CD4-positive, alpha-beta T cell (primary cell): Measurements from ENCODE around the gene MAPKAP1. TPM values are rescaled to one million over a fixed set of nuclear protein-coding genes. Genes with fewer than 3 reads are reported as not detected.

Source experiments
- ATAC-seq: fragments of 200-7000 bp; cut with Tn5 transposase; one replicate; pipeline ENCODE4 v1.10.0; 2022; ENCODE audit warnings: mild to moderate bottlenecking; ENCODE audit not compliant: poor library complexity
- CTCF ChIA-PET: fragments of 350-600 bp; sonication (Branson Sonifier 250); formaldehyde crosslinking; loops from one replicate; lab custom pipeline; 2021; ENCODE audit warnings: antibody characterized with exemption, inconsistent platforms; lab: Charles Lee
- POLR2A ChIA-PET: fragments of 350-600 bp; sonication (Branson Sonifier 250); formaldehyde crosslinking; loops from one replicate; lab custom pipeline; 2021; ENCODE audit warnings: antibody characterized with exemption, inconsistent platforms; lab: Charles Lee
- DNase-seq, 14 experiments: peaks; one replicate each; pipeline ENCODE4 v3.0.0-alpha.2; 2013 to 2020; ENCODE audit warnings: mixed read lengths in 2 of 14
- H3K27ac ChIP-seq, 2 donors: one replicate each; pipeline versions ENCODE4 v1.5.1 to v1.7.0; 2013; ENCODE audit warnings: low read length in 2 of 2, low read depth in 1 of 2, mild to moderate bottlenecking in 1 of 2
- H3K27me3 ChIP-seq, 2 experiments: 1 replicate in 1 of 2; 2 replicates in 1 of 2; pipeline versions ENCODE4 v1.6.1 to v1.7.0; 2013; ENCODE audit warnings: low read length in 2 of 2, control low read depth in 1 of 2, mild to moderate bottlenecking in 1 of 2, moderate library complexity in 1 of 2; ENCODE audit not compliant: insufficient read depth in 2 of 2, control insufficient read depth in 1 of 2
- H3K36me3 ChIP-seq: one replicate; pipeline ENCODE4 v1.6.1; 2013; ENCODE audit warnings: low read length, control low read depth; ENCODE audit not compliant: insufficient read depth
- H3K4me1 ChIP-seq: one replicate; pipeline ENCODE4 v1.6.1; 2013; ENCODE audit warnings: low read length, control low read depth; ENCODE audit not compliant: insufficient read depth
- H3K4me3 ChIP-seq: one replicate; pipeline ENCODE4 v1.5.1; 2013; ENCODE audit warnings: mild to moderate bottlenecking, low read length, moderate library complexity
- H3K9me3 ChIP-seq, 2 experiments: 1 replicate in 1 of 2; 2 replicates in 1 of 2; pipeline versions ENCODE4 v1.6.1 to v1.7.0; 2013; ENCODE audit warnings: low read length in 2 of 2, mild to moderate bottlenecking in 2 of 2, control low read depth in 1 of 2, moderate library complexity in 1 of 2; ENCODE audit not compliant: control insufficient read depth in 1 of 2, insufficient read depth in 1 of 2
- H3K27ac Mint-ChIP-seq: one replicate; pipeline ENCODE4 v1.8.0; 2020; ENCODE audit warnings: mixed read lengths
- H3K27me3 Mint-ChIP-seq: one replicate; pipeline ENCODE4 v1.8.0; 2021; ENCODE audit warnings: mixed read lengths
- H3K36me3 Mint-ChIP-seq: one replicate; pipeline ENCODE4 v1.8.0; 2021; ENCODE audit warnings: low read depth, mixed read lengths
- H3K4me1 Mint-ChIP-seq: one replicate; pipeline ENCODE4 v1.8.0; 2021; ENCODE audit warnings: low read depth, mixed read lengths
- H3K4me3 Mint-ChIP-seq: one replicate; pipeline ENCODE4 v1.8.0; 2020; ENCODE audit warnings: mild to moderate bottlenecking, mixed read lengths
- H3K9me3 Mint-ChIP-seq: one replicate; pipeline ENCODE4 v1.8.0; 2020; ENCODE audit warnings: mixed read lengths
- intact Hi-C, 2 experiments: fragments of 100-400 bp; cut with DNase I in 1 of 2; cut with micrococcal nuclease in 1 of 2; formaldehyde crosslinking; loops; one replicate each; pipeline versions ENCODE4 v1.15.1 to v1.9.0; 2023 to 2025; cut with DNase I, micrococcal nuclease
- total RNA-seq, 174 experiments: library from RNA in 2 of 174; stranded (reverse) in 2 of 174; gene quantifications; one replicate each; pipeline ENCODE4 v1.2.3 and lab custom pipeline; 2021 to 2026
- TF ChIP-seq, protein P1 (sequence below): fragments of 200-600 bp; IDR thresholded peaks from one replicate; pipeline ENCODE4 v1.8.0; 2022; ENCODE audit warnings: antibody characterized with exemption, mild to moderate bottlenecking

The MAPKAP1 gene
- total RNA-seq, 2 experiments from 2014 or later = 40.3 to 44.9 TPM

GRCh38 chr9:125655066-125655633 is 51.9 kb downstream of the MAPKAP1 start:
- peaks cover 18% of the 10 kb centered on the region for H3K36me3 ChIP-seq

GRCh38 chr9:125654121-125654520 is 52.9 kb downstream of the MAPKAP1 start:
- DNase-seq (no peak), ATAC-seq (no peak)
- peaks cover 18% of the 10 kb centered on the region for H3K36me3 ChIP-seq
- no peaks in the 10 kb centered on the region for H3K9me3 ChIP-seq
- peaks cover 6% of the 10 kb centered on the region for H3K4me1 ChIP-seq
- no peak overlapping the region for H3K27ac Mint-ChIP-seq
- TF ChIP-seq, protein P1, sequence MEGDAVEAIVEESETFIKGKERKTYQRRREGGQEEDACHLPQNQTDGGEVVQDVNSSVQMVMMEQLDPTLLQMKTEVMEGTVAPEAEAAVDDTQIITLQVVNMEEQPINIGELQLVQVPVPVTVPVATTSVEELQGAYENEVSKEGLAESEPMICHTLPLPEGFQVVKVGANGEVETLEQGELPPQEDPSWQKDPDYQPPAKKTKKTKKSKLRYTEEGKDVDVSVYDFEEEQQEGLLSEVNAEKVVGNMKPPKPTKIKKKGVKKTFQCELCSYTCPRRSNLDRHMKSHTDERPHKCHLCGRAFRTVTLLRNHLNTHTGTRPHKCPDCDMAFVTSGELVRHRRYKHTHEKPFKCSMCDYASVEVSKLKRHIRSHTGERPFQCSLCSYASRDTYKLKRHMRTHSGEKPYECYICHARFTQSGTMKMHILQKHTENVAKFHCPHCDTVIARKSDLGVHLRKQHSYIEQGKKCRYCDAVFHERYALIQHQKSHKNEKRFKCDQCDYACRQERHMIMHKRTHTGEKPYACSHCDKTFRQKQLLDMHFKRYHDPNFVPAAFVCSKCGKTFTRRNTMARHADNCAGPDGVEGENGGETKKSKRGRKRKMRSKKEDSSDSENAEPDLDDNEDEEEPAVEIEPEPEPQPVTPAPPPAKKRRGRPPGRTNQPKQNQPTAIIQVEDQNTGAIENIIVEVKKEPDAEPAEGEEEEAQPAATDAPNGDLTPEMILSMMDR = no peak
- H3K9me3 Mint-ChIP-seq = no peaks in the 10 kb centered on the region
- no peaks in the 10 kb centered on the region for H3K27me3 ChIP-seq
- intact Hi-C loops = no loop called here
- H3K4me3 Mint-ChIP-seq = no peak overlapping the region
- peaks cover 58% of the 10 kb centered on the region for H3K36me3 Mint-ChIP-seq
- H3K27me3 Mint-ChIP-seq = no peaks in the 10 kb centered on the region
- ChIA-PET POLR2A (no interaction called here), CTCF (no interaction called here)
- peaks cover 31% of the 10 kb centered on the region for H3K4me1 Mint-ChIP-seq
- no peak overlapping the region for H3K27ac ChIP-seq
- H3K4me3 ChIP-seq = no peak overlapping the region

More at GRCh38 chr9:125655066-125655633, 51.9 kb downstream of the MAPKAP1 start:
- H3K4me3 Mint-ChIP-seq = no peak overlapping the region
- Histone ChIP-seq H3K27me3 (no peaks in the 10 kb centered on the region), H3K9me3 (no peaks in the 10 kb centered on the region), H3K27ac (no peak overlapping the region), H3K4me3 (no peak overlapping the region), H3K4me1 (peaks cover 6% of the 10 kb centered on the region)
- ChIA-PET CTCF (no interaction called here), POLR2A (no interaction called here)
- H3K27ac Mint-ChIP-seq = no peak overlapping the region
- H3K36me3 Mint-ChIP-seq = peaks cover 56% of the 10 kb centered on the region
- no peak for ATAC-seq
- TF ChIP-seq, protein P1 = no peak
- peaks cover 20% of the 10 kb centered on the region for H3K4me1 Mint-ChIP-seq
- H3K9me3 Mint-ChIP-seq = no peaks in the 10 kb centered on the region
- DNase-seq = no peak
- intact Hi-C loops = no loop called here
- no peaks in the 10 kb centered on the region for H3K27me3 Mint-ChIP-seq

GRCh38 chr9:125653325-125653724 is 53.7 kb downstream of the MAPKAP1 start:
- Histone ChIP-seq H3K4me3 (no peak overlapping the region), H3K9me3 (no peaks in the 10 kb centered on the region), H3K27me3 (no peaks in the 10 kb centered on the region), H3K4me1 (peaks cover 6% of the 10 kb centered on the region), H3K27ac (no peak overlapping the region), H3K36me3 (peaks cover 18% of the 10 kb centered on the region)
- H3K27me3 Mint-ChIP-seq = no peaks in the 10 kb centered on the region
- no peak overlapping the region for H3K4me3 Mint-ChIP-seq
- peaks cover 58% of the 10 kb centered on the region for H3K36me3 Mint-ChIP-seq
- intact Hi-C loops = no loop called here
- H3K27ac Mint-ChIP-seq = no peak overlapping the region
- H3K9me3 Mint-ChIP-seq = no peaks in the 10 kb centered on the region
- CTCF ChIA-PET = no interaction called here
- H3K4me1 Mint-ChIP-seq = peaks cover 34% of the 10 kb centered on the region
- ATAC-seq (no peak), DNase-seq (no peak)
- POLR2A ChIA-PET = interaction anchor here (1.1 kb wide), 1 partner anchor 13 kb away, joined by 3 read pairs; no protein-coding TSS in a partner anchor
- TF ChIP-seq, protein P1 = no peak
